Activated CD4-positive, alpha-beta T cell treated with anti-CD3 and anti-CD28 coated beads, Interleukin-2, amount 50 U/mL, for 24 hours (primary cell): ENCODE measurements around the gene AGTRAP.

Experiments
- DNase-seq, 2 donors: peaks; one replicate each; pipeline ENCODE4 v3.0.0-alpha.2; 2020; ENCODE audit warnings: low read depth in 1 of 2, low spot score in 1 of 2

AGTRAP gene

DNA sequence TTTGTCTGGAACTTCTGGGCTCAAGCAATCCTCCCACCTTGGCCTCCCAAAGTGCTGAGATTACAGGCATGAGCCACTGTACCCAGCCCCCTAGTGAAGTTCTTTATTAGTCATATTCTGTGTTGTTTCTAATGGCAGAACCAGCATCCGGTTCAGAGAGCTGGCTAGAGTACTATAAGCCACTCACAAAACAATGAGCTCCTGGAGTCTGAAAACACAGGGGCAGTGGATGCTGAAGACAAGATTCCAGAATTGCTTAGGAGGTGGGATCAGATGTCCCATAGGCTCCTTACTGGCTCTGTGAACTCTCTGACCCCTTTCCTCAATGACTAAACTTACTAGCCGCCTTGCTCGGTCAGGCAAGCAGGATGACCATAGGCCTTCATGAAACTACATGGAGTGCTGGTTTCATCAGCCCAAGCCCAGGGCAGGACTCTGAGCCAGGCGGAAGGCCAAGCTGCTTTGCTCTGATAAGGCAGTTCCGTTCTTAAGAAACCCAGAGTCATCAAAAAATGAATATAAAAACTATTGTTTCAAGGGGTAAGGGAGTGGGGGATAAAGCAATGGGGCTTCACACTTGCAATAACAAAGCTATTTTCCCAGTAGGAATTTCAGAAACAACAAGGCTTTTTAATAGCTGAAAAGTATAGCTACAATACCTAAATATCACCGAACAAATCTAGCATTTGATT is 61.7 kb downstream of the AGTRAP start:
- no peak for DNase-seq

GRCh38 chr1:11799099-11799498 is 63.2 kb downstream of the AGTRAP start:
- no peak for DNase-seq

DNA sequence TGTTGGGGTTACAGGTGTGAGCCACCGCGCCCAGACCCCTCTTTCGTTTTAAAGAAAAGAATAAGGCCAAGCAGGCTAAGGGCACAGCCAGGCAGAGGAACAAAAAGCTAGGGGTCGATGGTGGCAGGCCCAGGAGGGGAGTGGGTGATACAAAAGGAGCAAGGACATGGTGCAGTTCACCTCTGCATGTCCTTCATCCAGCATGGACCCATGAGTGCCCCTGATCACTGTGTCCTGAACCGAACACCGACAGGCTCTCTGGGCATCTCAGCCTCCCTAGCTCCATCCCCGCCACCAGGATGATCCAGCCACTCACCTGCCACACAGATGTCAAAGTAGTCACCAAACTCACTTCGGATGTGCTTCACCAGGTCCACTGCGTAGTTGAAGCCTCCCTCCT is 64.0 kb downstream of the AGTRAP start:
- DNase-seq: no peak

GRCh38 chr1:11800391-11800755 is 64.4 kb downstream of the AGTRAP start:
- no peak for DNase-seq
